ENCODE measurements around the gene LANCL2. TPM values are rescaled to one million over a fixed set of nuclear protein-coding genes. Genes with fewer than 3 reads are reported as not detected.

Gene LANCL2
- total and polyA plus RNA-seq, 2 experiments from 2014 or later = 7.3 to 10.7 TPM

GRCh38 chr7:55377162-55377817 lies 12.2 kb downstream of the LANCL2 start (continued):
- TF ChIP-seq, protein P1, sequence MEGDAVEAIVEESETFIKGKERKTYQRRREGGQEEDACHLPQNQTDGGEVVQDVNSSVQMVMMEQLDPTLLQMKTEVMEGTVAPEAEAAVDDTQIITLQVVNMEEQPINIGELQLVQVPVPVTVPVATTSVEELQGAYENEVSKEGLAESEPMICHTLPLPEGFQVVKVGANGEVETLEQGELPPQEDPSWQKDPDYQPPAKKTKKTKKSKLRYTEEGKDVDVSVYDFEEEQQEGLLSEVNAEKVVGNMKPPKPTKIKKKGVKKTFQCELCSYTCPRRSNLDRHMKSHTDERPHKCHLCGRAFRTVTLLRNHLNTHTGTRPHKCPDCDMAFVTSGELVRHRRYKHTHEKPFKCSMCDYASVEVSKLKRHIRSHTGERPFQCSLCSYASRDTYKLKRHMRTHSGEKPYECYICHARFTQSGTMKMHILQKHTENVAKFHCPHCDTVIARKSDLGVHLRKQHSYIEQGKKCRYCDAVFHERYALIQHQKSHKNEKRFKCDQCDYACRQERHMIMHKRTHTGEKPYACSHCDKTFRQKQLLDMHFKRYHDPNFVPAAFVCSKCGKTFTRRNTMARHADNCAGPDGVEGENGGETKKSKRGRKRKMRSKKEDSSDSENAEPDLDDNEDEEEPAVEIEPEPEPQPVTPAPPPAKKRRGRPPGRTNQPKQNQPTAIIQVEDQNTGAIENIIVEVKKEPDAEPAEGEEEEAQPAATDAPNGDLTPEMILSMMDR (conservative IDR thresholded peaks at IDR 0.05; ENCODE audit: low read depth in 2 of 2) = no peak
- TF ChIP-seq CREB1 (CRISPR knock-in tag; IDR thresholded peaks at IDR 0.05; ENCODE audit: low read depth) (no peak), ZNF114 (CRISPR knock-in tag; IDR thresholded peaks at IDR 0.05) (no peak), EZH2phosphoT487 (IDR thresholded peaks at IDR 0.05; ENCODE audit: unreplicated experiment) (no peak), POLR2AphosphoS5 (IDR thresholded peaks at IDR 0.05; ENCODE audit: low read depth) (no peak), ZNF331 (CRISPR knock-in tag; IDR thresholded peaks at IDR 0.05; ENCODE audit: low read depth) (no peak), JUNB (IDR thresholded peaks at IDR 0.05; ENCODE audit: unreplicated experiment) (no peak), STAT1 (IDR thresholded peaks at IDR 0.05; ENCODE audit: unreplicated experiment) (no peak), EZH2 (IDR thresholded peaks at IDR 0.05; ENCODE audit: low read depth, unreplicated experiment) (no peak)
- TF ChIP-seq, protein P2, sequence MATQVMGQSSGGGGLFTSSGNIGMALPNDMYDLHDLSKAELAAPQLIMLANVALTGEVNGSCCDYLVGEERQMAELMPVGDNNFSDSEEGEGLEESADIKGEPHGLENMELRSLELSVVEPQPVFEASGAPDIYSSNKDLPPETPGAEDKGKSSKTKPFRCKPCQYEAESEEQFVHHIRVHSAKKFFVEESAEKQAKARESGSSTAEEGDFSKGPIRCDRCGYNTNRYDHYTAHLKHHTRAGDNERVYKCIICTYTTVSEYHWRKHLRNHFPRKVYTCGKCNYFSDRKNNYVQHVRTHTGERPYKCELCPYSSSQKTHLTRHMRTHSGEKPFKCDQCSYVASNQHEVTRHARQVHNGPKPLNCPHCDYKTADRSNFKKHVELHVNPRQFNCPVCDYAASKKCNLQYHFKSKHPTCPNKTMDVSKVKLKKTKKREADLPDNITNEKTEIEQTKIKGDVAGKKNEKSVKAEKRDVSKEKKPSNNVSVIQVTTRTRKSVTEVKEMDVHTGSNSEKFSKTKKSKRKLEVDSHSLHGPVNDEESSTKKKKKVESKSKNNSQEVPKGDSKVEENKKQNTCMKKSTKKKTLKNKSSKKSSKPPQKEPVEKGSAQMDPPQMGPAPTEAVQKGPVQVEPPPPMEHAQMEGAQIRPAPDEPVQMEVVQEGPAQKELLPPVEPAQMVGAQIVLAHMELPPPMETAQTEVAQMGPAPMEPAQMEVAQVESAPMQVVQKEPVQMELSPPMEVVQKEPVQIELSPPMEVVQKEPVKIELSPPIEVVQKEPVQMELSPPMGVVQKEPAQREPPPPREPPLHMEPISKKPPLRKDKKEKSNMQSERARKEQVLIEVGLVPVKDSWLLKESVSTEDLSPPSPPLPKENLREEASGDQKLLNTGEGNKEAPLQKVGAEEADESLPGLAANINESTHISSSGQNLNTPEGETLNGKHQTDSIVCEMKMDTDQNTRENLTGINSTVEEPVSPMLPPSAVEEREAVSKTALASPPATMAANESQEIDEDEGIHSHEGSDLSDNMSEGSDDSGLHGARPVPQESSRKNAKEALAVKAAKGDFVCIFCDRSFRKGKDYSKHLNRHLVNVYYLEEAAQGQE (IDR thresholded peaks at IDR 0.05; ENCODE audit: unreplicated experiment) = no peak

DNA sequence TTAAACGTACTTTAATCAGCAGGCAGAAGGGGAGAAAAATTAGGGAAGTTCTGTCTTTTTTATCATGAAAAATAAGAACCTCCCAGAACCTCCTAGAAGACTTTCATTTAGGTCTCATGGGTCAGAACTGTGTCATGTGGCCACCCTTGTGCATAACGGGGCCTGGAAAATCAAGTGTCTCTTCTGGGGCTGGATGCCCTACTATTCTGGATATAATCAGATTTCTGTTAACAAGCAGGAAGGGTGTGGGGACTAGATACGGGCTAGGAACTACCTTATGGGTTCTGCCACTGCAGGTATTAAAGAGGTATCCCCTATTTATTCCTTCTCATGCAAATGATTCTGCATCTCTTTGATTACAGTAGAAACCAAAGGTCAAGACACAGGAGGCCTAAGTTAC lies 14.1 kb downstream of the LANCL2 start:
- Mint-ChIP-seq H3K27me3 (ENCODE audit: insufficient read depth, low read depth, poor library complexity) (peaks cover 6% of the 10 kb centered on the region), H3K4me3 (no peak overlapping the region), H3K36me3 (ENCODE audit: low read depth) (peaks cover 27% of the 10 kb centered on the region), H3K27ac (no peak overlapping the region), H3K4me1 (peaks cover 18% of the 10 kb centered on the region), H3K9me3 (peaks cover 26% of the 10 kb centered on the region)
- H3K4me3 ChIP-seq = no peak overlapping the region
- H3K4me2 ChIP-seq = no peak overlapping the region
- H3K27ac ChIP-seq (ENCODE audit: low read depth) = no peak overlapping the region
- no peaks in the 10 kb centered on the region for H3F3A ChIP-seq (replicated peaks; ENCODE audit: low read depth)
- no peaks in the 10 kb centered on the region for H4K20me1 ChIP-seq (replicated peaks; ENCODE audit: insufficient read depth)
- H3K36me3 ChIP-seq (ENCODE audit: insufficient read depth) = 0 out of 2 replicates have a peak, but pooled peaks cover 6% of the 10 kb centered on the region
- TF ChIP-seq, protein P1 (conservative IDR thresholded peaks at IDR 0.05; ENCODE audit: low read depth in 2 of 2) = no peak
- TF ChIP-seq STAT1 (IDR thresholded peaks at IDR 0.05; ENCODE audit: unreplicated experiment) = no peak
- H3K9me2 ChIP-seq (ENCODE audit: insufficient read depth) = no peaks in the 10 kb centered on the region
- no peak for DNase-seq (ENCODE audit: low spot score)
- ATAC-seq = no peak
- H3K4me1 ChIP-seq (ENCODE audit: insufficient read depth) = peaks cover 15% of the 10 kb centered on the region
- H3K79me2 ChIP-seq (replicated peaks; ENCODE audit: insufficient read depth) = peaks cover 8% of the 10 kb centered on the region
- no peak overlapping the region for H2AFZ ChIP-seq
- no peaks in the 10 kb centered on the region for H3K27me3 ChIP-seq (ENCODE audit: insufficient read depth)

Measured in GM23338 (cell line).